BJ (cell line): ENCODE results near the gene KCNJ6. TPM values are rescaled to one million over a fixed set of nuclear protein-coding genes. Genes with fewer than 3 reads are reported as not detected.

ENCODE experiments used
- CTCF ChIA-PET: fragments of 350-600 bp; formaldehyde crosslinking; extraction: SDS; loops from one replicate; lab custom pipeline; 2021; ENCODE audit warnings: antibody characterized with exemption, inconsistent platforms; lab: Yijun Ruan, JAX
- POLR2A ChIA-PET: fragments of 300-600 bp; sonication (Branson Sonifier 250); formaldehyde crosslinking; extraction: SDS; loops from one replicate; lab custom pipeline; 2021; ENCODE audit warnings: antibody characterized with exemption; lab: Charles Lee
- DNase-seq: peaks from one replicate; pipeline ENCODE4 v3.0.0-alpha.2; 2011; ENCODE audit warnings: low read depth
- H3K27me3 ChIP-seq: 2 replicates; pipeline ENCODE4 v1.6.0; 2011; ENCODE audit warnings: low read length; ENCODE audit not compliant: control insufficient read depth, insufficient read depth
- H3K36me3 ChIP-seq: 2 replicates; pipeline ENCODE4 v1.5.1; 2011; ENCODE audit warnings: low read length; ENCODE audit not compliant: control insufficient read depth, insufficient read depth
- H3K4me3 ChIP-seq: 2 replicates; pipeline ENCODE4 v1.5.1; 2011; ENCODE audit warnings: low read depth, mild to moderate bottlenecking, control low read depth, low read length
- polyA plus RNA-seq: library from polyadenylated mRNA; depleted of rRNA; stranded (reverse); fragments of >200 nt; gene quantifications from 2 replicates; pipeline ENCODE4 v1.2.3, GENCODE V29; 2011
- TF ChIP-seq, protein P1 (sequence below): IDR thresholded peaks from 2 replicates; pipeline ENCODE4 v1.5.1; 2011; ENCODE audit warnings: low read depth, mild to moderate bottlenecking, control low read depth, inconsistent platforms, low read length, moderate library complexity; ENCODE audit not compliant: insufficient read depth

Gene KCNJ6
- polyA plus RNA-seq, 1 experiment = 0.01 TPM

DNA sequence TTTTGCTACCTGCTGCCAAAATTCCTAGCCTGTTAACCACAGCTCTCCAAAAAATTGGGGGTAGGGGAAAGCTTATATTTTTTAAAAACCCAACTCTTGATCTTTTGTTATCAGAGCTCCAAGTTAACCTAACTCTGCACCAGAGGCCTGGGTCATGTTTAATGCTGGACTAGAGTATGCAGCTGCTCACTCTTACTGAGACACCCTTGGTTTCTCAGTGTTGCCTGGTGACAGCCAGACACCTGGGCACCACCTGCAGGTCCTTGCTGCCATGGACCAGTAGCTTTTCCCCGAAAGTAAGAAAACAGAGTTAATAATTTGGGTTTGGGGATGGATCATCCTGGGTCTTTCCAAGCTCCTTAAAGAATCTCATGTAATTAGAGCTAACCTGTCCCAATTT lies 30.1 kb downstream of the KCNJ6 start:
- no peak overlapping the region for H3K4me3 ChIP-seq
- ChIA-PET CTCF (interaction anchor here (0.9 to 1.9 kb wide), 3 partner anchors 28 to 174 kb away, joined by 3 to 4 read pairs (median 3); no protein-coding TSS in a partner anchor), POLR2A (no interaction called here)
- peaks cover 8% of the 10 kb centered on the region for H3K27me3 ChIP-seq
- H3K36me3 ChIP-seq = no peaks in the 10 kb centered on the region
- DNase-seq = no peak
- TF ChIP-seq, protein P1, sequence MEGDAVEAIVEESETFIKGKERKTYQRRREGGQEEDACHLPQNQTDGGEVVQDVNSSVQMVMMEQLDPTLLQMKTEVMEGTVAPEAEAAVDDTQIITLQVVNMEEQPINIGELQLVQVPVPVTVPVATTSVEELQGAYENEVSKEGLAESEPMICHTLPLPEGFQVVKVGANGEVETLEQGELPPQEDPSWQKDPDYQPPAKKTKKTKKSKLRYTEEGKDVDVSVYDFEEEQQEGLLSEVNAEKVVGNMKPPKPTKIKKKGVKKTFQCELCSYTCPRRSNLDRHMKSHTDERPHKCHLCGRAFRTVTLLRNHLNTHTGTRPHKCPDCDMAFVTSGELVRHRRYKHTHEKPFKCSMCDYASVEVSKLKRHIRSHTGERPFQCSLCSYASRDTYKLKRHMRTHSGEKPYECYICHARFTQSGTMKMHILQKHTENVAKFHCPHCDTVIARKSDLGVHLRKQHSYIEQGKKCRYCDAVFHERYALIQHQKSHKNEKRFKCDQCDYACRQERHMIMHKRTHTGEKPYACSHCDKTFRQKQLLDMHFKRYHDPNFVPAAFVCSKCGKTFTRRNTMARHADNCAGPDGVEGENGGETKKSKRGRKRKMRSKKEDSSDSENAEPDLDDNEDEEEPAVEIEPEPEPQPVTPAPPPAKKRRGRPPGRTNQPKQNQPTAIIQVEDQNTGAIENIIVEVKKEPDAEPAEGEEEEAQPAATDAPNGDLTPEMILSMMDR = no peak

GRCh38 chr21:37878946-37879660 lies 37.2 kb downstream of the KCNJ6 start:
- ChIA-PET POLR2A (interaction anchor here (0.6 kb wide), 1 partner anchor 780 kb away, joined by 3 read pairs; no protein-coding TSS in a partner anchor), CTCF (interaction anchor here (0.9 to 1.9 kb wide), 3 partner anchors 39 to 473 kb away, joined by 3 to 5 read pairs (median 3); no protein-coding TSS in a partner anchor)
- Histone ChIP-seq H3K36me3 (no peaks in the 10 kb centered on the region), H3K27me3 (no peaks in the 10 kb centered on the region; the same call in 1 of the 2 replicates), H3K4me3 (no peak overlapping the region)
- TF ChIP-seq, protein P1 = no peak
- no peak for DNase-seq

GRCh38 chr21:37877888-37878684 lies 38.2 kb downstream of the KCNJ6 start:
- DNase-seq = no peak
- CTCF ChIA-PET = interaction anchor here (0.7 to 1.9 kb wide), 3 partner anchors 10 to 474 kb away, joined by 3 to 5 read pairs (median 4); no protein-coding TSS in a partner anchor
- H3K36me3 ChIP-seq = no peaks in the 10 kb centered on the region
- POLR2A ChIA-PET = interaction anchor here (0.6 kb wide), 1 partner anchor 758 kb away, joined by 3 read pairs; no protein-coding TSS in a partner anchor
- TF ChIP-seq, protein P1 = no peak
- no peak overlapping the region for H3K4me3 ChIP-seq
- no peaks in the 10 kb centered on the region; the same call in 1 of the 2 replicates for H3K27me3 ChIP-seq

- no peak for DNase-seq
- TF ChIP-seq, protein P1 = no peak
- Histone ChIP-seq H3K4me3 (no peak overlapping the region), H3K27me3 (no peaks in the 10 kb centered on the region; the same call in 1 of the 2 replicates), H3K36me3 (no peaks in the 10 kb centered on the region)
- CTCF ChIA-PET = interaction anchor here (0.6 to 1.1 kb wide), 2 partner anchors 165 to 1093 kb away, joined by 3 to 4 read pairs; no protein-coding TSS in a partner anchor
- POLR2A ChIA-PET = interaction anchor here (0.6 kb wide), 1 partner anchor 759 kb away, joined by 3 read pairs; no protein-coding TSS in a partner anchor
These were observed 39.1 kb downstream of the KCNJ6 start for GRCh38 chr21:37877171-37877570.
